Ammon's horn (tissue), 1 donor: ENCODE data around the gene FCN3.

Experiments used
- DNase-seq: peaks from one replicate; pipeline ENCODE4 v3.0.0-alpha.2; 2016; ENCODE audit warnings: low spot score

Gene FCN3

GRCh38 chr1:27341525-27342252 lies 32.9 kb downstream of the FCN3 start, which contains the start of gene SYTL1:
Gene SYTL1 (plus strand): TSS chr1:27342022. CDS start chr1:27345335, 3,313 bp downstream.
- DNase-seq, result no peak

GRCh38 chr1:27339213-27339612 lies 35.4 kb downstream of the FCN3 start:
- no peak for DNase-seq

- no peak for DNase-seq
Observed at GRCh38 chr1:27338751-27339150, 35.9 kb downstream of the FCN3 start.

- no peak for DNase-seq
Observed at GRCh38 chr1:27336756-27337155, 37.9 kb downstream of the FCN3 start.

- no peak for DNase-seq
Observed at GRCh38 chr1:27335506-27336422, 38.9 kb downstream of the FCN3 start.

GRCh38 chr1:27333717-27334279 lies 40.8 kb downstream of the FCN3 start:
- no peak for DNase-seq

GRCh38 chr1:27332536-27333281 lies 41.9 kb downstream of the FCN3 start:
- DNase-seq, result no peak

GRCh38 chr1:27331922-27332321 lies 42.7 kb downstream of the FCN3 start:
- no peak for DNase-seq

- no peak for DNase-seq
Observed at GRCh38 chr1:27331426-27331825, 43.2 kb downstream of the FCN3 start.

GRCh38 chr1:27330786-27331185 lies 43.8 kb downstream of the FCN3 start:
- no peak for DNase-seq

GRCh38 chr1:27327964-27328363 lies 46.7 kb downstream of the FCN3 start:
- no peak for DNase-seq

GRCh38 chr1:27325286-27325685 lies 49.3 kb downstream of the FCN3 start:
- no peak for DNase-seq

GRCh38 chr1:27322569-27323240 lies 51.9 kb downstream of the FCN3 start:
- DNase-seq, result no peak

GRCh38 chr1:27321813-27322568 lies 52.6 kb downstream of the FCN3 start, which contains the start of gene TMEM222:
Gene TMEM222 (plus strand): TSS chr1:27322163. CDS start chr1:27322198, 35 bp downstream.
- DNase-seq, result peak; percentile 98
